H9 (cell line): ENCODE measurements around the gene SPATA16. TPM values are rescaled to one million over a fixed set of nuclear protein-coding genes. Genes with fewer than 3 reads are reported as not detected.

ENCODE experiments used
- DNase-seq: peaks from one replicate; pipeline ENCODE4 v3.0.0-alpha.2; 2017
- H2AFZ ChIP-seq: one replicate; pipeline ENCODE4 v1.6.1; 2013; ENCODE audit warnings: mild to moderate bottlenecking, low read length, control low read depth, moderate library complexity
- H2AK5ac ChIP-seq: 2 replicates; pipeline ENCODE4 v1.6.1; 2013; ENCODE audit warnings: low read length, control low read depth, mixed read lengths; ENCODE audit not compliant: insufficient read length
- H2BK120ac ChIP-seq: one replicate; pipeline ENCODE4 v1.6.1; 2013; ENCODE audit warnings: low read depth, mild to moderate bottlenecking, low read length, control low read depth, inconsistent platforms; ENCODE audit not compliant: poor library complexity, severe bottlenecking
- H2BK12ac ChIP-seq: 2 replicates; pipeline ENCODE4 v1.6.1; 2013; ENCODE audit warnings: low read length, control low read depth, mixed read lengths, low read depth; ENCODE audit not compliant: insufficient read length
- H2BK15ac ChIP-seq: 2 replicates; pipeline ENCODE4 v1.6.1; 2013; ENCODE audit warnings: low read depth, low read length, control low read depth
- H2BK20ac ChIP-seq: one replicate; pipeline ENCODE4 v1.6.1; 2013; ENCODE audit warnings: low read depth, mild to moderate bottlenecking, low read length, control low read depth, inconsistent platforms; ENCODE audit not compliant: poor library complexity, severe bottlenecking
- H2BK5ac ChIP-seq: 2 replicates; pipeline ENCODE4 v1.6.1; 2013; ENCODE audit warnings: low read length, control low read depth, mixed read lengths; ENCODE audit not compliant: insufficient read length
- H3K14ac ChIP-seq: 2 replicates; pipeline ENCODE4 v1.6.1; 2013; ENCODE audit warnings: low read length, control low read depth; ENCODE audit not compliant: insufficient read depth
- H3K18ac ChIP-seq: 2 replicates; pipeline ENCODE4 v1.6.1; 2013; ENCODE audit warnings: low read depth, mild to moderate bottlenecking, mixed read lengths, low read length, control low read depth; ENCODE audit not compliant: insufficient read length
- H3K23ac ChIP-seq: 2 replicates; pipeline ENCODE4 v1.6.1; 2013; ENCODE audit warnings: low read length, control low read depth, mixed read lengths, low read depth; ENCODE audit not compliant: insufficient read length
- H3K23me2 ChIP-seq: 2 replicates; pipeline ENCODE4 v1.6.1; 2013; ENCODE audit warnings: low read depth, mild to moderate bottlenecking, mixed read lengths, low read length, control low read depth; ENCODE audit not compliant: insufficient read length, poor library complexity, severe bottlenecking
- H3K27ac ChIP-seq: 2 replicates; pipeline ENCODE4 v1.5.1; 2013; ENCODE audit warnings: low read length, control low read depth, mixed read lengths, low read depth; ENCODE audit not compliant: insufficient read length
- H3K27me3 ChIP-seq: 2 replicates; pipeline ENCODE4 v1.6.1; 2013; ENCODE audit warnings: low read length, control low read depth, inconsistent platforms; ENCODE audit not compliant: insufficient read depth
- H3K4ac ChIP-seq: 2 replicates; pipeline ENCODE4 v1.6.1; 2013; ENCODE audit warnings: low read depth, mild to moderate bottlenecking, control low read depth, inconsistent platforms, low read length, moderate library complexity
- H3K4me1 ChIP-seq: 2 replicates; pipeline ENCODE4 v1.6.1; 2013; ENCODE audit warnings: low read length, control low read depth, inconsistent platforms; ENCODE audit not compliant: insufficient read depth
- H3K4me2 ChIP-seq: 2 replicates; pipeline ENCODE4 v1.6.1; 2013; ENCODE audit warnings: low read length, control low read depth, mixed read lengths; ENCODE audit not compliant: insufficient read length, insufficient read depth
- H3K56ac ChIP-seq: 2 replicates; pipeline ENCODE4 v1.6.1; 2013; ENCODE audit warnings: low read depth, mild to moderate bottlenecking, mixed read lengths, low read length, control low read depth; ENCODE audit not compliant: insufficient read length
- H3K79me1 ChIP-seq: 2 replicates; pipeline ENCODE4 v1.6.1; 2013; ENCODE audit warnings: low read depth, mild to moderate bottlenecking, moderate library complexity, low read length, control low read depth, inconsistent platforms; ENCODE audit not compliant: insufficient read depth, poor library complexity, severe bottlenecking
- H3K79me2 ChIP-seq: 2 replicates; pipeline ENCODE4 v1.6.1; 2013; ENCODE audit warnings: low read length, control low read depth, inconsistent platforms; ENCODE audit not compliant: insufficient read depth
- H3K9ac ChIP-seq: 2 replicates; pipeline ENCODE4 v1.6.1; 2013; ENCODE audit warnings: low read length, control low read depth, mixed read lengths; ENCODE audit not compliant: insufficient read length; ENCODE audit errors: extremely low read depth
- H3K9me3 ChIP-seq: one replicate; pipeline ENCODE4 v1.6.1; 2013; ENCODE audit warnings: low read depth, low read length, inconsistent platforms; ENCODE audit not compliant: control insufficient read depth
- H3T11ph ChIP-seq: one replicate; pipeline ENCODE4 v1.6.1; 2013; ENCODE audit warnings: mild to moderate bottlenecking, low read length, control low read depth, inconsistent platforms
- H4K20me1 ChIP-seq: one replicate; pipeline ENCODE4 v1.6.1; 2013; ENCODE audit not compliant: control insufficient read depth, insufficient read length, insufficient read depth
- H4K5ac ChIP-seq: 2 replicates; pipeline ENCODE4 v1.6.1; 2013; ENCODE audit warnings: low read depth, mild to moderate bottlenecking, mixed read lengths, low read length, control low read depth; ENCODE audit not compliant: insufficient read length
- H4K8ac ChIP-seq: replicated peaks from 2 replicates; pipeline ENCODE4 v1.6.1; 2013; ENCODE audit warnings: low read length, control low read depth, mixed read lengths, low read depth; ENCODE audit not compliant: insufficient read length
- H4K91ac ChIP-seq: 2 replicates; pipeline ENCODE4 v1.6.1; 2013; ENCODE audit warnings: low read depth, mild to moderate bottlenecking, moderate library complexity, mixed read lengths, low read length, control low read depth; ENCODE audit not compliant: insufficient read length
- H3K27ac Mint-ChIP-seq, 3 experiments: 2 replicates in 2 of 3; 3 replicates in 1 of 3; pipeline ENCODE4 v1.8.0; 2020 to 2021; ENCODE audit warnings: mixed read lengths in 3 of 3, mild to moderate bottlenecking in 1 of 3, moderate library complexity in 1 of 3
- H3K27me3 Mint-ChIP-seq: 2 replicates; pipeline ENCODE4 v1.8.0; 2021; ENCODE audit warnings: low read depth, mild to moderate bottlenecking, moderate library complexity, mixed read lengths
- H3K36me3 Mint-ChIP-seq, 3 experiments: 2 replicates in 2 of 3; 3 replicates in 1 of 3; pipeline ENCODE4 v1.8.0; 2020 to 2021; ENCODE audit warnings: low read depth in 3 of 3, mixed read lengths in 3 of 3; ENCODE audit not compliant: insufficient read depth in 1 of 3
- H3K4me1 Mint-ChIP-seq, 2 experiments: 2 replicates each; pipeline ENCODE4 v1.8.0; 2020; ENCODE audit warnings: mixed read lengths in 2 of 2
- H3K4me3 Mint-ChIP-seq, 2 experiments: 2 replicates in 1 of 2; 3 replicates in 1 of 2; pipeline ENCODE4 v1.8.0; 2020 to 2021; ENCODE audit warnings: mild to moderate bottlenecking in 2 of 2, mixed read lengths in 2 of 2, moderate library complexity in 1 of 2
- H3K9me3 Mint-ChIP-seq, 2 experiments: 2 replicates in 1 of 2; 3 replicates in 1 of 2; pipeline ENCODE4 v1.8.0; 2020; ENCODE audit warnings: mild to moderate bottlenecking in 2 of 2, mixed read lengths in 2 of 2, moderate library complexity in 1 of 2
- WGBS: extraction: QIAGEN DNeasy Blood & Tissue Kit; methylation state at CpG from one replicate; pipeline ENCODE4 v1.1.7; 2013; ENCODE audit warnings: missing lambda C conversion rate, low lambda C conversion rate, mixed read lengths; ENCODE audit not compliant: insufficient read length; ENCODE audit errors: extremely low coverage; 5-methylcytosine and 5-hydroxymethylcytosine counted together
- total RNA-seq: library from RNA; stranded (reverse); gene quantifications from 2 replicates; pipeline ENCODE4 v1.2.1, GENCODE V29; 2021
- TF ChIP-seq, protein P1 (sequence below): fragments of 200-600 bp; sonication (generic); conservative IDR thresholded peaks from 3 replicates; pipeline ENCODE4 v1.8.0; 2021; ENCODE audit warnings: antibody characterized with exemption, mild to moderate bottlenecking

Gene SPATA16
- total RNA-seq, 1 experiment from 2014 or later, result not detected

DNA sequence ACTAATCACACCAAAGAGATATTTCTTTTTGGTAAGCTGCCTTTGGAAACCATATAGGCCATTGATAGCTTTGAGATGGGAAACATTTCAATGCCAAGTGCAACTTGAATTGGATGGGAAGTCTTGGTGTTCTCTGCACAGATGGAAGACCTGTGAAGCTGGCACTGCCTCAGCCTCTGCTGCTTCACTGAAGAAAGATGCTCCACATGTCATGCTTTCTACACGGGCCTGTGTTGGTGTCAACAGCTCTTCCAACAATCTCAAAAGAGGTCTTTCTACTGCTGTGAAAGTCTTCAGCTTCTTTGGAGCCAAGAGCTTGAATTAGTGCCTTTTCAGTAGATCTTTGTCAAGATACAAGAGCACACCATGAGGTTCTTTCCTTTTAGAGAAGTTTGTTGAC, 169.0 kb downstream of the SPATA16 start:
- Histone ChIP-seq H2BK15ac (no peak overlapping the region), H3K18ac (no peak overlapping the region), H3T11ph (no peak overlapping the region), H4K5ac (no peak overlapping the region), H3K9ac (no peak overlapping the region), H2BK12ac (no peak overlapping the region), H4K20me1 (no peaks in the 10 kb centered on the region), H3K79me2 (no peaks in the 10 kb centered on the region), H3K27ac (no peak overlapping the region), H4K91ac (no peak overlapping the region), H3K4me2 (no peak overlapping the region), H3K23me2 (no peaks in the 10 kb centered on the region), H4K8ac (no peak overlapping the region), H3K27me3 (no peaks in the 10 kb centered on the region), H3K14ac (no peak overlapping the region), H3K4me1 (no peaks in the 10 kb centered on the region), H3K4ac (no peak overlapping the region), H3K56ac (no peak overlapping the region), H2BK20ac (no peak overlapping the region), H3K79me1 (no peaks in the 10 kb centered on the region), H3K23ac (no peak overlapping the region), H2BK120ac (no peak overlapping the region), H2BK5ac (no peak overlapping the region), H3K9me3 (no peaks in the 10 kb centered on the region), H2AK5ac (no peak overlapping the region), H2AFZ (no peak overlapping the region)
- no CpG with 5 or more reads among the region's 1 CpG for WGBS
- Mint-ChIP-seq H3K9me3 (peaks cover 4 to 5% of the 10 kb centered on the region in 2 experiments; a peak in 3 of 5 replicates), H3K36me3 (peaks cover 1 to 4% (median 2%) of the 10 kb centered on the region in 3 experiments; a peak in 4 of 7 replicates), H3K27me3 (no peaks in the 10 kb centered on the region), H3K4me3 (no peak overlapping the region), H3K4me1 (peaks cover 0 to 2% of the 10 kb centered on the region in 2 experiments; a peak in 1 of 4 replicates), H3K27ac (no peak overlapping the region)
- no peak for DNase-seq
- TF ChIP-seq, protein P1, sequence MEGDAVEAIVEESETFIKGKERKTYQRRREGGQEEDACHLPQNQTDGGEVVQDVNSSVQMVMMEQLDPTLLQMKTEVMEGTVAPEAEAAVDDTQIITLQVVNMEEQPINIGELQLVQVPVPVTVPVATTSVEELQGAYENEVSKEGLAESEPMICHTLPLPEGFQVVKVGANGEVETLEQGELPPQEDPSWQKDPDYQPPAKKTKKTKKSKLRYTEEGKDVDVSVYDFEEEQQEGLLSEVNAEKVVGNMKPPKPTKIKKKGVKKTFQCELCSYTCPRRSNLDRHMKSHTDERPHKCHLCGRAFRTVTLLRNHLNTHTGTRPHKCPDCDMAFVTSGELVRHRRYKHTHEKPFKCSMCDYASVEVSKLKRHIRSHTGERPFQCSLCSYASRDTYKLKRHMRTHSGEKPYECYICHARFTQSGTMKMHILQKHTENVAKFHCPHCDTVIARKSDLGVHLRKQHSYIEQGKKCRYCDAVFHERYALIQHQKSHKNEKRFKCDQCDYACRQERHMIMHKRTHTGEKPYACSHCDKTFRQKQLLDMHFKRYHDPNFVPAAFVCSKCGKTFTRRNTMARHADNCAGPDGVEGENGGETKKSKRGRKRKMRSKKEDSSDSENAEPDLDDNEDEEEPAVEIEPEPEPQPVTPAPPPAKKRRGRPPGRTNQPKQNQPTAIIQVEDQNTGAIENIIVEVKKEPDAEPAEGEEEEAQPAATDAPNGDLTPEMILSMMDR, result no peak
